OCI-LY7 (cell line): ENCODE measurements around the gene CCT6A.
"Not testable (repeated sequence)": the region's sequence is repeated elsewhere in the genome, so short reads cannot be mapped to it uniquely, and the experiment has no call there.

Experiments used
- CTCF ChIP-seq: fragments of 200-600 bp; sonication (generic); conservative IDR thresholded peaks from 2 replicates; pipeline ENCODE4 v1.5.1; 2014; ENCODE audit warnings: mild to moderate bottlenecking, antibody characterized with exemption, low read length, moderate library complexity, mixed read lengths
- EZH2phosphoT487 ChIP-seq: fragments of 200-600 bp; sonication (generic); IDR thresholded peaks from 2 replicates; pipeline ENCODE4 v1.6.1; 2018; ENCODE audit warnings: low read depth, borderline replicate concordance, mild to moderate bottlenecking, mixed run types, antibody characterized with exemption, low read length, moderate library complexity, mixed read lengths

- not testable (repeated sequence) for TF ChIP-seq CTCF, EZH2phosphoT487
Measured at GRCh38 chr7:56098187-56099008, 46.8 kb downstream of the CCT6A start.
